H9 (cell line): ENCODE results near the gene BIRC6. TPM values are rescaled to one million over a fixed set of nuclear protein-coding genes. Genes with fewer than 3 reads are reported as not detected.

ENCODE experiments used
- DNase-seq: peaks from one replicate; pipeline ENCODE4 v3.0.0-alpha.2; 2017
- H2AFZ ChIP-seq: one replicate; pipeline ENCODE4 v1.6.1; 2013; ENCODE audit warnings: mild to moderate bottlenecking, low read length, control low read depth, moderate library complexity
- H2AK5ac ChIP-seq: 2 replicates; pipeline ENCODE4 v1.6.1; 2013; ENCODE audit warnings: low read length, control low read depth, mixed read lengths; ENCODE audit not compliant: insufficient read length
- H2BK120ac ChIP-seq: one replicate; pipeline ENCODE4 v1.6.1; 2013; ENCODE audit warnings: low read depth, mild to moderate bottlenecking, low read length, control low read depth, inconsistent platforms; ENCODE audit not compliant: poor library complexity, severe bottlenecking
- H2BK12ac ChIP-seq: 2 replicates; pipeline ENCODE4 v1.6.1; 2013; ENCODE audit warnings: low read length, control low read depth, mixed read lengths, low read depth; ENCODE audit not compliant: insufficient read length
- H2BK15ac ChIP-seq: 2 replicates; pipeline ENCODE4 v1.6.1; 2013; ENCODE audit warnings: low read depth, low read length, control low read depth
- H2BK20ac ChIP-seq: one replicate; pipeline ENCODE4 v1.6.1; 2013; ENCODE audit warnings: low read depth, mild to moderate bottlenecking, low read length, control low read depth, inconsistent platforms; ENCODE audit not compliant: poor library complexity, severe bottlenecking
- H2BK5ac ChIP-seq: 2 replicates; pipeline ENCODE4 v1.6.1; 2013; ENCODE audit warnings: low read length, control low read depth, mixed read lengths; ENCODE audit not compliant: insufficient read length
- H3K14ac ChIP-seq: 2 replicates; pipeline ENCODE4 v1.6.1; 2013; ENCODE audit warnings: low read length, control low read depth; ENCODE audit not compliant: insufficient read depth
- H3K18ac ChIP-seq: 2 replicates; pipeline ENCODE4 v1.6.1; 2013; ENCODE audit warnings: low read depth, mild to moderate bottlenecking, mixed read lengths, low read length, control low read depth; ENCODE audit not compliant: insufficient read length
- H3K23ac ChIP-seq: 2 replicates; pipeline ENCODE4 v1.6.1; 2013; ENCODE audit warnings: low read length, control low read depth, mixed read lengths, low read depth; ENCODE audit not compliant: insufficient read length
- H3K23me2 ChIP-seq: 2 replicates; pipeline ENCODE4 v1.6.1; 2013; ENCODE audit warnings: low read depth, mild to moderate bottlenecking, mixed read lengths, low read length, control low read depth; ENCODE audit not compliant: insufficient read length, poor library complexity, severe bottlenecking
- H3K27ac ChIP-seq: 2 replicates; pipeline ENCODE4 v1.5.1; 2013; ENCODE audit warnings: low read length, control low read depth, mixed read lengths, low read depth; ENCODE audit not compliant: insufficient read length
- H3K27me3 ChIP-seq: 2 replicates; pipeline ENCODE4 v1.6.1; 2013; ENCODE audit warnings: low read length, control low read depth, inconsistent platforms; ENCODE audit not compliant: insufficient read depth
- H3K4ac ChIP-seq: 2 replicates; pipeline ENCODE4 v1.6.1; 2013; ENCODE audit warnings: low read depth, mild to moderate bottlenecking, control low read depth, inconsistent platforms, low read length, moderate library complexity
- H3K4me1 ChIP-seq: 2 replicates; pipeline ENCODE4 v1.6.1; 2013; ENCODE audit warnings: low read length, control low read depth, inconsistent platforms; ENCODE audit not compliant: insufficient read depth
- H3K4me2 ChIP-seq: 2 replicates; pipeline ENCODE4 v1.6.1; 2013; ENCODE audit warnings: low read length, control low read depth, mixed read lengths; ENCODE audit not compliant: insufficient read length, insufficient read depth
- H3K56ac ChIP-seq: 2 replicates; pipeline ENCODE4 v1.6.1; 2013; ENCODE audit warnings: low read depth, mild to moderate bottlenecking, mixed read lengths, low read length, control low read depth; ENCODE audit not compliant: insufficient read length
- H3K79me1 ChIP-seq: 2 replicates; pipeline ENCODE4 v1.6.1; 2013; ENCODE audit warnings: low read depth, mild to moderate bottlenecking, moderate library complexity, low read length, control low read depth, inconsistent platforms; ENCODE audit not compliant: insufficient read depth, poor library complexity, severe bottlenecking
- H3K79me2 ChIP-seq: 2 replicates; pipeline ENCODE4 v1.6.1; 2013; ENCODE audit warnings: low read length, control low read depth, inconsistent platforms; ENCODE audit not compliant: insufficient read depth
- H3K9ac ChIP-seq: 2 replicates; pipeline ENCODE4 v1.6.1; 2013; ENCODE audit warnings: low read length, control low read depth, mixed read lengths; ENCODE audit not compliant: insufficient read length; ENCODE audit errors: extremely low read depth
- H3K9me3 ChIP-seq: one replicate; pipeline ENCODE4 v1.6.1; 2013; ENCODE audit warnings: low read depth, low read length, inconsistent platforms; ENCODE audit not compliant: control insufficient read depth
- H3T11ph ChIP-seq: one replicate; pipeline ENCODE4 v1.6.1; 2013; ENCODE audit warnings: mild to moderate bottlenecking, low read length, control low read depth, inconsistent platforms
- H4K20me1 ChIP-seq: one replicate; pipeline ENCODE4 v1.6.1; 2013; ENCODE audit not compliant: control insufficient read depth, insufficient read length, insufficient read depth
- H4K5ac ChIP-seq: 2 replicates; pipeline ENCODE4 v1.6.1; 2013; ENCODE audit warnings: low read depth, mild to moderate bottlenecking, mixed read lengths, low read length, control low read depth; ENCODE audit not compliant: insufficient read length
- H4K8ac ChIP-seq: replicated peaks from 2 replicates; pipeline ENCODE4 v1.6.1; 2013; ENCODE audit warnings: low read length, control low read depth, mixed read lengths, low read depth; ENCODE audit not compliant: insufficient read length
- H4K91ac ChIP-seq: 2 replicates; pipeline ENCODE4 v1.6.1; 2013; ENCODE audit warnings: low read depth, mild to moderate bottlenecking, moderate library complexity, mixed read lengths, low read length, control low read depth; ENCODE audit not compliant: insufficient read length
- H3K27ac Mint-ChIP-seq, 3 experiments: 2 replicates in 2 of 3; 3 replicates in 1 of 3; pipeline ENCODE4 v1.8.0; 2020 to 2021; ENCODE audit warnings: mixed read lengths in 3 of 3, mild to moderate bottlenecking in 1 of 3, moderate library complexity in 1 of 3
- H3K27me3 Mint-ChIP-seq: 2 replicates; pipeline ENCODE4 v1.8.0; 2021; ENCODE audit warnings: low read depth, mild to moderate bottlenecking, moderate library complexity, mixed read lengths
- H3K36me3 Mint-ChIP-seq, 3 experiments: 2 replicates in 2 of 3; 3 replicates in 1 of 3; pipeline ENCODE4 v1.8.0; 2020 to 2021; ENCODE audit warnings: low read depth in 3 of 3, mixed read lengths in 3 of 3; ENCODE audit not compliant: insufficient read depth in 1 of 3
- H3K4me1 Mint-ChIP-seq, 2 experiments: 2 replicates each; pipeline ENCODE4 v1.8.0; 2020; ENCODE audit warnings: mixed read lengths in 2 of 2
- H3K4me3 Mint-ChIP-seq, 2 experiments: 2 replicates in 1 of 2; 3 replicates in 1 of 2; pipeline ENCODE4 v1.8.0; 2020 to 2021; ENCODE audit warnings: mild to moderate bottlenecking in 2 of 2, mixed read lengths in 2 of 2, moderate library complexity in 1 of 2
- H3K9me3 Mint-ChIP-seq, 2 experiments: 2 replicates in 1 of 2; 3 replicates in 1 of 2; pipeline ENCODE4 v1.8.0; 2020; ENCODE audit warnings: mild to moderate bottlenecking in 2 of 2, mixed read lengths in 2 of 2, moderate library complexity in 1 of 2
- CTCF ChIP-seq: fragments of 200-600 bp; sonication (generic); conservative IDR thresholded peaks from 3 replicates; pipeline ENCODE4 v1.8.0; 2021; ENCODE audit warnings: antibody characterized with exemption, mild to moderate bottlenecking
- WGBS: extraction: QIAGEN DNeasy Blood & Tissue Kit; methylation state at CpG from one replicate; pipeline ENCODE4 v1.1.7; 2013; ENCODE audit warnings: missing lambda C conversion rate, low lambda C conversion rate, mixed read lengths; ENCODE audit not compliant: insufficient read length; ENCODE audit errors: extremely low coverage; 5-methylcytosine and 5-hydroxymethylcytosine counted together
- total RNA-seq: library from RNA; stranded (reverse); gene quantifications from 2 replicates; pipeline ENCODE4 v1.2.1, GENCODE V29; 2021

Gene BIRC6
- total RNA-seq, 1 experiment from 2014 or later, result 78.8 TPM

- no peaks in the 10 kb centered on the region for H3K27me3 Mint-ChIP-seq
- Histone ChIP-seq H3K14ac (no peak overlapping the region), H4K91ac (no peak overlapping the region), H3K23me2 (no peaks in the 10 kb centered on the region), H3T11ph (no peak overlapping the region), H3K18ac (no peak overlapping the region), H3K27me3 (no peaks in the 10 kb centered on the region), H3K23ac (no peak overlapping the region), H2AFZ (no peak overlapping the region), H2BK20ac (no peak overlapping the region), H2AK5ac (no peak overlapping the region), H3K4me1 (no peaks in the 10 kb centered on the region), H3K27ac (no peak overlapping the region), H3K4ac (no peak overlapping the region), H3K79me2 (no peaks in the 10 kb centered on the region), H3K9me3 (no peaks in the 10 kb centered on the region), H3K9ac (no peak overlapping the region), H3K56ac (no peak overlapping the region), H4K5ac (no peak overlapping the region), H2BK5ac (no peak overlapping the region), H2BK12ac (no peak overlapping the region), H3K4me2 (no peak overlapping the region), H4K20me1 (no peaks in the 10 kb centered on the region), H2BK15ac (no peak overlapping the region), H4K8ac (no peak overlapping the region), H2BK120ac (no peak overlapping the region), H3K79me1 (no peaks in the 10 kb centered on the region)
- H3K9me3 Mint-ChIP-seq, result no peaks in the 10 kb centered on the region
- H3K4me1 Mint-ChIP-seq, result no peaks in the 10 kb centered on the region
- DNase-seq, result no peak
- H3K27ac Mint-ChIP-seq, result no peak overlapping the region
- no CpG with 5 or more reads among the region's 2 CpGs for WGBS
- no peaks in the 10 kb centered on the region for H3K36me3 Mint-ChIP-seq
- no peak overlapping the region for H3K4me3 Mint-ChIP-seq
- TF ChIP-seq CTCF, result no peak
Observed at GRCh38 chr2:32330136-32330535, 26.7 kb upstream of the BIRC6 start.
